A549 treated with ZK216348 at 1 μM for 4 hours (cell line): Measurements from ENCODE around the gene AMBN. TPM values are rescaled to one million over a fixed set of nuclear protein-coding genes. Genes with fewer than 3 reads are reported as not detected.

ENCODE experiments used
- total RNA-seq: library from RNA; stranded (reverse); fragments of 200-300 nt; extraction: Qiagen RNA extraction; gene quantifications from 5 replicates; pipeline ENCODE4 v1.2.3, GENCODE V29; 2022; ENCODE audit warnings: low read depth

Gene AMBN
- total RNA-seq, result not detected in 5 replicates

DNA sequence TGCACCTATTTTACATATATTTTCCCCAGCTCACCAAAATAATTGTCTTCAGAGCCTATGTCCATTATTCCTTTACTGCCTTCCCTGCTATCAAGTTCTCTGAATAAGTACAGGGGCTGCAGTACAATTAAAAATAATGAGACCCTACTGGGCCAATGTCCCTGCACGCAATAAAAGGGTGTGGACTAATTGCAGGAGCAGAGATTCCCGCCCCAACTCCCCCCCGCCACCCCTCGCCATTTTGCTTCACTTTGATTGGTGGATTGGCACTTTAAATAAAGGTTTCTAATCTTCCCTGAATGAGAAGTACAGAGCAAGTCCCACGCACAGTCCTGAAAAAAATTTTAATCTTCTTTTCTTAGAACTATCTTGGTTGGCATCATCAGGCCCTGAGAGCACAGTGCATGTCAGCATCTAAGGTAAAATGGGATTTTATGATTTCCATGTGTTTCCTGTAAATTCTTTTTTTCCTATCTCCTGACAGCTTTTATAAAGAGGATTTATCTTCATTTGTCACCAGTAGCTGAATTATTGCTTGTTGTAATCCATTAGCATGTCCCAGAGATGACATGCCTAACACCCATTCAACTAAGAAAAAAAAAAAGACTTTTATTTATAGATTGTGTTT lies at the start of gene AMBN:
Gene AMBN (plus strand): TSS at position 302 of the 628 bp plus-strand sequence. CDS start 103 bp downstream, at position 405.

GRCh38 chr4:70628444-70628843 lies 36.4 kb downstream of the AMBN start, which contains the start of gene ENAM:
Gene ENAM (plus strand): TSS chr4:70628744. CDS start chr4:70629501, 757 bp downstream.

Other genes with a start within 250 kb of the AMBN start
- not detected in 5 replicates for gene SMR3A, start 231.5 kb upstream of the AMBN start, total RNA-seq
- gene SMR3B, start 209.1 kb upstream of the AMBN start, total RNA-seq, result not detected in 5 replicates
- not detected in 5 replicates for gene OPRPN, start 194.3 kb upstream of the AMBN start, total RNA-seq
- gene MUC7, start 120.1 kb upstream of the AMBN start, total RNA-seq, result not detected in 5 replicates
- not detected in 5 replicates for gene AMTN, start 73.7 kb upstream of the AMBN start, total RNA-seq
- not detected in 5 replicates for gene ENAM, start 36.5 kb downstream of the AMBN start, total RNA-seq
- gene JCHAIN, start 74.3 kb downstream of the AMBN start, total RNA-seq, result 0.13 to 0.70 TPM (median 0.22 TPM) in 3 of 5 replicates, not detected in the others
- 31.6 to 46.7 TPM (median 36.5 TPM) in 5 replicates for gene UTP3, start 96.3 kb downstream of the AMBN start, total RNA-seq
- gene RUFY3, start 129.7 kb downstream of the AMBN start, total RNA-seq, result 5.7 to 10.4 TPM (median 8.7 TPM) in 5 replicates
- 73.0 to 102 TPM (median 80.1 TPM) in 5 replicates for gene GRSF1, start 247.6 kb downstream of the AMBN start, total RNA-seq